Epithelial cell of esophagus (primary cell): ENCODE measurements around the gene MICAL3.

ENCODE experiments used
- DNase-seq: peaks from one replicate; pipeline ENCODE4 v3.0.0; 2010; ENCODE audit warnings: low read depth
- H3K4me3 ChIP-seq: 2 replicates; pipeline ENCODE4 v1.5.1; 2011; ENCODE audit warnings: mild to moderate bottlenecking, low read length, control low read depth
- CTCF ChIP-seq: IDR thresholded peaks from 2 replicates; pipeline ENCODE4 v1.5.1; 2011; ENCODE audit warnings: low read depth, mild to moderate bottlenecking, low read length, control low read depth, inconsistent platforms; ENCODE audit not compliant: insufficient read depth; ENCODE audit errors: missing control alignments

MICAL3 gene

GRCh38 chr22:17919276-17920144, 104.9 kb downstream of the MICAL3 start:
- H3K4me3 ChIP-seq = no peak overlapping the region
- no peak for TF ChIP-seq CTCF
- DNase-seq = no peak

GRCh38 chr22:17918840-17919239, 105.5 kb downstream of the MICAL3 start:
- TF ChIP-seq CTCF = no peak
- H3K4me3 ChIP-seq = no peak overlapping the region
- no peak for DNase-seq

GRCh38 chr22:17917490-17917983, 106.8 kb downstream of the MICAL3 start:
- H3K4me3 ChIP-seq = no peak overlapping the region
- DNase-seq = peak; percentile 30
- TF ChIP-seq CTCF = no peak

GRCh38 chr22:17916226-17916889, 108.0 kb downstream of the MICAL3 start:
- no peak for DNase-seq
- TF ChIP-seq CTCF = no peak
- H3K4me3 ChIP-seq = no peak overlapping the region

- no peak for TF ChIP-seq CTCF
- H3K4me3 ChIP-seq = no peak overlapping the region
- DNase-seq = no peak
These were observed 108.7 kb downstream of the MICAL3 start for GRCh38 chr22:17915676-17916075.

- no peak for DNase-seq
- no peak for TF ChIP-seq CTCF
These were observed 109.2 kb downstream of the MICAL3 start for GRCh38 chr22:17915188-17915587.

GRCh38 chr22:17914474-17914873, 109.9 kb downstream of the MICAL3 start:
- TF ChIP-seq CTCF = no peak

More at GRCh38 chr22:17915188-17915587, 109.2 kb downstream of the MICAL3 start:
- H3K4me3 ChIP-seq = no peak overlapping the region

More at GRCh38 chr22:17914474-17914873, 109.9 kb downstream of the MICAL3 start:
- no peak for DNase-seq
- H3K4me3 ChIP-seq = no peak overlapping the region
